ENCODE data around the gene PELI1. TPM values are rescaled to one million over a fixed set of nuclear protein-coding genes. Genes with fewer than 3 reads are reported as not detected.

Gene PELI1
- total RNA-seq, 1 experiment from 2014 or later, result 61.0 TPM

DNA sequence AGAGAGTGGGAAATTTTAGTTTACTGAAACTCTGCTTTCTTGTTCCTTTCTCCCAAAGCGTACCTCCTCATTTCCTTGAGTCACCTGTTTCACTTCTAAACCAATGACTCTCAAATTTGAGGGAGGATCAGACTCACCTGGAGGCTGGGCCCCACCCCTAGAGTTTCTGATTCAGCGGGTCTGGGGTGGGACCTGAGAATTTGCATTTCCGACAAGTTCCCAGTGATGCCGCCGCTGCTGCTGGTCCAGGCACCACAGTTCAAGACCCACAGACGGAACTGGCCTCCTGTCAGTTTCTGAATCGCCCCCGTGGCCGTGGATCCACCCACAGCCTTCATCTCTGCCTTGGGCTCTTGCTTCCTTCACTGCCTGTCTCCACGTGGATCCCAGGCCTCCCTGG is 44.9 kb upstream of the PELI1 start:
- H3K27ac Mint-ChIP-seq, result peak overlapping the region in 1 of 3 experiments; percentile 79; a peak in 1 of 7 replicates
- peak; percentile 55 for DNase-seq
- H3K4me1 ChIP-seq (ENCODE audit: insufficient read depth, low read length), result peaks cover 3% of the 10 kb centered on the region

More for the DNA sequence above, 44.9 kb upstream of the PELI1 start:
- Histone ChIP-seq H2BK20ac (ENCODE audit: low read depth, low read length, poor library complexity, severe bottlenecking) (no peak overlapping the region), H3K23ac (ENCODE audit: insufficient read length, low read depth, low read length) (no peak overlapping the region), H3K14ac (ENCODE audit: insufficient read depth, low read length) (no peak overlapping the region), H4K5ac (ENCODE audit: insufficient read length, low read depth, low read length) (no peak overlapping the region), H3K18ac (ENCODE audit: insufficient read length, low read depth, low read length) (no peak overlapping the region), H3K27me3 (ENCODE audit: insufficient read depth, low read length) (no peaks in the 10 kb centered on the region), H3K79me1 (ENCODE audit: insufficient read depth, low read depth, low read length, poor library complexity, severe bottlenecking) (no peaks in the 10 kb centered on the region), H2AFZ (ENCODE audit: low read length) (no peak overlapping the region), H4K91ac (ENCODE audit: insufficient read length, low read depth, low read length) (no peak overlapping the region), H3T11ph (ENCODE audit: low read length) (no peak overlapping the region), H3K27ac (ENCODE audit: insufficient read length, low read depth, low read length) (no peak overlapping the region), H2AK5ac (ENCODE audit: insufficient read length, low read length) (no peak overlapping the region), H4K20me1 (ENCODE audit: control insufficient read depth, insufficient read depth, insufficient read length) (no peaks in the 10 kb centered on the region), H2BK12ac (ENCODE audit: insufficient read length, low read depth, low read length) (no peak overlapping the region), H4K8ac (replicated peaks; ENCODE audit: insufficient read length, low read depth, low read length) (no peak overlapping the region), H2BK15ac (ENCODE audit: low read depth, low read length) (no peak overlapping the region; the same call in 1 of the 2 replicates), H3K23me2 (ENCODE audit: insufficient read length, low read depth, low read length, poor library complexity, severe bottlenecking) (no peaks in the 10 kb centered on the region), H3K4me2 (ENCODE audit: insufficient read depth, insufficient read length, low read length) (no peak overlapping the region), H3K4ac (ENCODE audit: low read depth, low read length) (no peak overlapping the region), H2BK120ac (ENCODE audit: low read depth, low read length, poor library complexity, severe bottlenecking) (no peak overlapping the region), H3K9me3 (ENCODE audit: control insufficient read depth, low read depth, low read length) (no peaks in the 10 kb centered on the region), H3K56ac (ENCODE audit: insufficient read length, low read depth, low read length) (no peak overlapping the region), H3K79me2 (ENCODE audit: insufficient read depth, low read length) (no peaks in the 10 kb centered on the region), H3K9ac (ENCODE audit: extremely low read depth, insufficient read length, low read length) (no peak overlapping the region), H2BK5ac (ENCODE audit: insufficient read length, low read length) (no peak overlapping the region)
- TF ChIP-seq, protein P1, sequence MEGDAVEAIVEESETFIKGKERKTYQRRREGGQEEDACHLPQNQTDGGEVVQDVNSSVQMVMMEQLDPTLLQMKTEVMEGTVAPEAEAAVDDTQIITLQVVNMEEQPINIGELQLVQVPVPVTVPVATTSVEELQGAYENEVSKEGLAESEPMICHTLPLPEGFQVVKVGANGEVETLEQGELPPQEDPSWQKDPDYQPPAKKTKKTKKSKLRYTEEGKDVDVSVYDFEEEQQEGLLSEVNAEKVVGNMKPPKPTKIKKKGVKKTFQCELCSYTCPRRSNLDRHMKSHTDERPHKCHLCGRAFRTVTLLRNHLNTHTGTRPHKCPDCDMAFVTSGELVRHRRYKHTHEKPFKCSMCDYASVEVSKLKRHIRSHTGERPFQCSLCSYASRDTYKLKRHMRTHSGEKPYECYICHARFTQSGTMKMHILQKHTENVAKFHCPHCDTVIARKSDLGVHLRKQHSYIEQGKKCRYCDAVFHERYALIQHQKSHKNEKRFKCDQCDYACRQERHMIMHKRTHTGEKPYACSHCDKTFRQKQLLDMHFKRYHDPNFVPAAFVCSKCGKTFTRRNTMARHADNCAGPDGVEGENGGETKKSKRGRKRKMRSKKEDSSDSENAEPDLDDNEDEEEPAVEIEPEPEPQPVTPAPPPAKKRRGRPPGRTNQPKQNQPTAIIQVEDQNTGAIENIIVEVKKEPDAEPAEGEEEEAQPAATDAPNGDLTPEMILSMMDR (conservative IDR thresholded peaks at IDR 0.05), result no peak
- Mint-ChIP-seq H3K4me3 (no peak overlapping the region), H3K27me3 (ENCODE audit: low read depth) (no peaks in the 10 kb centered on the region), H3K9me3 (no peaks in the 10 kb centered on the region), H3K36me3 (ENCODE audit: insufficient read depth in 1 of 3, low read depth in 3 of 3) (no peaks in the 10 kb centered on the region; a peak in 1 of 7 replicates), H3K4me1 (peaks cover 47 to 54% of the 10 kb centered on the region in 2 experiments)
- no CpG with 5 or more reads among the region's 10 CpGs for WGBS (ENCODE audit: extremely low coverage, insufficient read length, low lambda C conversion rate)

Data from H9 (cell line).